ENCODE results near the gene ENDOU. TPM values are rescaled to one million over a fixed set of nuclear protein-coding genes. Genes with fewer than 3 reads are reported as not detected.
A peak's percentile ranks its signal among the peaks of the same experiment; 100 is the strongest.

Gene ENDOU
- polyA plus RNA-seq, 1 of the 3 experiments (the other 2 are of a cell fraction), result not detected

GRCh38 chr12:47717443-47718193, 7.7 kb downstream of the ENDOU start:
- H3K4me2 ChIP-seq, result no peak overlapping the region
- H3K79me2 ChIP-seq (ENCODE audit: insufficient read depth), result no peaks in the 10 kb centered on the region
- DNase-seq, result peak; percentile 88
- no peak overlapping the region for H3K9ac ChIP-seq
- TF ChIP-seq RAD21 (IDR thresholded peaks at IDR 0.05; ENCODE audit: low read length) (peak; percentile 80), TEAD4 (IDR thresholded peaks at IDR 0.05; ENCODE audit: borderline replicate concordance, insufficient read depth) (no peak), ZBTB33 (IDR thresholded peaks at IDR 0.05; ENCODE audit: borderline replicate concordance, low read depth) (no peak), GATA2 (CRISPR knock-in tag; IDR thresholded peaks at IDR 0.05) (no peak), MXI1 (IDR thresholded peaks at IDR 0.05; ENCODE audit: low read depth, low read length) (peak; percentile 23; the same call in 1 of the 2 replicates), RXRA (IDR thresholded peaks at IDR 0.05; ENCODE audit: borderline replicate concordance, low read depth) (no peak), SMC3 (IDR thresholded peaks at IDR 0.05; ENCODE audit: low read depth, low read length) (peak; percentile 81), EZH2phosphoT487 (IDR thresholded peaks at IDR 0.05; ENCODE audit: borderline replicate concordance, low read depth) (no peak), FOSL2 (IDR thresholded peaks at IDR 0.05; ENCODE audit: borderline replicate concordance, low read depth) (no peak), EP300 (IDR thresholded peaks at IDR 0.05; ENCODE audit: borderline replicate concordance in 1 of 2, low read depth in 1 of 2, low read length in 1 of 2) (no peak), RFX5 (IDR thresholded peaks at IDR 0.05; ENCODE audit: low read length) (no peak), TCF12 (IDR thresholded peaks at IDR 0.05) (no peak), FOXM1 (IDR thresholded peaks at IDR 0.05; ENCODE audit: low read depth) (no peak)
- TF ChIP-seq, protein P1, sequence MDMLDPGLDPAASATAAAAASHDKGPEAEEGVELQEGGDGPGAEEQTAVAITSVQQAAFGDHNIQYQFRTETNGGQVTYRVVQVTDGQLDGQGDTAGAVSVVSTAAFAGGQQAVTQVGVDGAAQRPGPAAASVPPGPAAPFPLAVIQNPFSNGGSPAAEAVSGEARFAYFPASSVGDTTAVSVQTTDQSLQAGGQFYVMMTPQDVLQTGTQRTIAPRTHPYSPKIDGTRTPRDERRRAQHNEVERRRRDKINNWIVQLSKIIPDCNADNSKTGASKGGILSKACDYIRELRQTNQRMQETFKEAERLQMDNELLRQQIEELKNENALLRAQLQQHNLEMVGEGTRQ (IDR thresholded peaks at IDR 0.05; ENCODE audit: borderline replicate concordance, low read depth, low read length), result no peak
- TF ChIP-seq, protein P2, sequence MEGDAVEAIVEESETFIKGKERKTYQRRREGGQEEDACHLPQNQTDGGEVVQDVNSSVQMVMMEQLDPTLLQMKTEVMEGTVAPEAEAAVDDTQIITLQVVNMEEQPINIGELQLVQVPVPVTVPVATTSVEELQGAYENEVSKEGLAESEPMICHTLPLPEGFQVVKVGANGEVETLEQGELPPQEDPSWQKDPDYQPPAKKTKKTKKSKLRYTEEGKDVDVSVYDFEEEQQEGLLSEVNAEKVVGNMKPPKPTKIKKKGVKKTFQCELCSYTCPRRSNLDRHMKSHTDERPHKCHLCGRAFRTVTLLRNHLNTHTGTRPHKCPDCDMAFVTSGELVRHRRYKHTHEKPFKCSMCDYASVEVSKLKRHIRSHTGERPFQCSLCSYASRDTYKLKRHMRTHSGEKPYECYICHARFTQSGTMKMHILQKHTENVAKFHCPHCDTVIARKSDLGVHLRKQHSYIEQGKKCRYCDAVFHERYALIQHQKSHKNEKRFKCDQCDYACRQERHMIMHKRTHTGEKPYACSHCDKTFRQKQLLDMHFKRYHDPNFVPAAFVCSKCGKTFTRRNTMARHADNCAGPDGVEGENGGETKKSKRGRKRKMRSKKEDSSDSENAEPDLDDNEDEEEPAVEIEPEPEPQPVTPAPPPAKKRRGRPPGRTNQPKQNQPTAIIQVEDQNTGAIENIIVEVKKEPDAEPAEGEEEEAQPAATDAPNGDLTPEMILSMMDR (IDR thresholded peaks at IDR 0.05), result peak; percentile 76
- H3K4me1 ChIP-seq (ENCODE audit: control insufficient read depth in 1 of 2, insufficient read depth in 2 of 2, low read depth in 1 of 2, low read length in 1 of 2), result peaks cover 4 to 14% of the 10 kb centered on the region in 2 experiments; a peak in 2 of 4 replicates
- H2AFZ ChIP-seq (ENCODE audit: low read depth), result no peak overlapping the region
- ChIA-PET POLR2A (interaction anchor here (0.5 kb wide), 1 partner anchor 118 kb away, joined by 3 read pairs; no protein-coding TSS in a partner anchor), CTCF (interaction anchor here (0.6 to 43.0 kb wide), 20 partner anchors 12 to 232 kb away, joined by 3 to 1294 read pairs (median 4); partner anchors contain the start of genes ENDOU, RAPGEF3, RPAP3 and SLC48A1)
- H3F3A ChIP-seq (replicated peaks; ENCODE audit: insufficient read depth), result no peaks in the 10 kb centered on the region
- WGBS (ENCODE audit: low lambda C conversion rate), result 43% methylated on average over 7 of the region's 13 CpGs
- H3K36me3 ChIP-seq (replicated peaks in 1 of 2; ENCODE audit: control insufficient read depth in 1 of 2, insufficient read depth in 2 of 2, low read length in 1 of 2), result no peaks in the 10 kb centered on the region
- H3K27me3 ChIP-seq (ENCODE audit: insufficient read depth), result no peaks in the 10 kb centered on the region
- peak overlapping the region; percentile 3 to 26; a peak in 2 of 4 replicates for H3K27ac ChIP-seq (ENCODE audit: low read depth in 2 of 2, low read length in 1 of 2)
- no peaks in the 10 kb centered on the region for H3K9me3 ChIP-seq
- H3K9me2 ChIP-seq, result no peaks in the 10 kb centered on the region
- H3K4me3 ChIP-seq (ENCODE audit: low read depth in 2 of 2, low read length in 1 of 2), result no peak overlapping the region; a peak in 1 of 4 replicates
- no peaks in the 10 kb centered on the region for H4K20me1 ChIP-seq (ENCODE audit: insufficient read depth)
